OCI-LY7 (cell line): ENCODE results near the gene SELENOI. TPM values are rescaled to one million over a fixed set of nuclear protein-coding genes. Genes with fewer than 3 reads are reported as not detected.
"Not testable (repeated sequence)": the region's sequence is repeated elsewhere in the genome, so short reads cannot be mapped to it uniquely, and the experiment has no call there.

ENCODE experiments used
- BruUV-seq: library from RNA; stranded (reverse); fragments of 400-500 nt; replicated peaks from 2 replicates; lab custom pipeline; 2021; lab: Mats Ljungman, UMichigan
- CTCF ChIA-PET: fragments of 300-600 bp; sonication (Branson Sonifier 250); formaldehyde crosslinking; loops from one replicate; lab custom pipeline; 2022; ENCODE audit warnings: antibody characterized with exemption; ENCODE audit not compliant: unreplicated experiment; lab: Charles Lee
- POLR2A ChIA-PET: fragments of 300-600 bp; sonication (Branson Sonifier 250); formaldehyde crosslinking; loops from one replicate; lab custom pipeline; 2022; ENCODE audit warnings: antibody characterized with exemption; lab: Charles Lee
- DNase-seq: peaks from one replicate; pipeline ENCODE4 v3.0.0-alpha.2; 2015; ENCODE audit warnings: low spot score
- H2AFZ ChIP-seq: fragments of 200-600 bp; sonication (generic), shearing (Covaris generic); 2 replicates; pipeline ENCODE4 v1.6.1; 2014; ENCODE audit warnings: mild to moderate bottlenecking, antibody characterized with exemption, low read length, moderate library complexity
- H3K27ac ChIP-seq: fragments of 200-600 bp; sonication (generic); 2 replicates; pipeline ENCODE4 v1.5.1; 2014; ENCODE audit warnings: mixed run types, low read depth, mild to moderate bottlenecking, moderate library complexity, low read length, inconsistent platforms; ENCODE audit not compliant: poor library complexity, severe bottlenecking
- H3K36me3 ChIP-seq: fragments of 200-600 bp; sonication (generic); 2 replicates; pipeline ENCODE4 v1.6.1; 2014; ENCODE audit warnings: mild to moderate bottlenecking, antibody characterized with exemption, low read length, moderate library complexity, mixed read lengths; ENCODE audit not compliant: insufficient read depth
- H3K4me1 ChIP-seq: fragments of 200-600 bp; sonication (generic); 2 replicates; pipeline ENCODE4 v1.5.1; 2014; ENCODE audit warnings: mild to moderate bottlenecking, low read length; ENCODE audit not compliant: insufficient read depth, poor library complexity, severe bottlenecking
- H3K4me2 ChIP-seq: fragments of 200-600 bp; sonication (generic); 2 replicates; pipeline ENCODE4 v1.6.1; 2014; ENCODE audit warnings: mild to moderate bottlenecking, low read length
- H3K4me3 ChIP-seq: fragments of 200-600 bp; sonication (generic); 2 replicates; pipeline ENCODE4 v1.5.1; 2014; ENCODE audit warnings: mild to moderate bottlenecking, low read depth, low read length; ENCODE audit not compliant: poor library complexity, severe bottlenecking
- H3K79me2 ChIP-seq: fragments of 200-600 bp; sonication (generic); 2 replicates; pipeline ENCODE4 v1.6.1; 2016; ENCODE audit warnings: low read depth, mild to moderate bottlenecking, low read length, moderate library complexity, mixed read lengths; ENCODE audit not compliant: insufficient read depth
- H3K9me2 ChIP-seq: fragments of 200-600 bp; sonication (generic); 2 replicates; pipeline ENCODE4 v1.6.1; 2016; ENCODE audit warnings: mild to moderate bottlenecking, low read length, mixed read lengths; ENCODE audit not compliant: insufficient read depth
- H3K9me3 ChIP-seq: fragments of 200-600 bp; sonication (generic); 2 replicates; pipeline ENCODE4 v1.6.1; 2014; ENCODE audit warnings: mild to moderate bottlenecking, mixed run types, low read length, mixed read lengths
- H4K20me1 ChIP-seq: fragments of 200-600 bp; sonication (generic); 2 replicates; pipeline ENCODE4 v1.6.1; 2014; ENCODE audit warnings: mild to moderate bottlenecking, antibody characterized with exemption, low read length, moderate library complexity, mixed read lengths; ENCODE audit not compliant: insufficient read depth
- CTCF ChIP-seq: fragments of 200-600 bp; sonication (generic); conservative IDR thresholded peaks from 2 replicates; pipeline ENCODE4 v1.5.1; 2014; ENCODE audit warnings: mild to moderate bottlenecking, antibody characterized with exemption, low read length, moderate library complexity, mixed read lengths
- EZH2phosphoT487 ChIP-seq: fragments of 200-600 bp; sonication (generic); IDR thresholded peaks from 2 replicates; pipeline ENCODE4 v1.6.1; 2018; ENCODE audit warnings: low read depth, borderline replicate concordance, mild to moderate bottlenecking, mixed run types, antibody characterized with exemption, low read length, moderate library complexity, mixed read lengths
- intact Hi-C: fragments of 100-400 bp; cut with micrococcal nuclease; formaldehyde crosslinking; loops from one replicate; pipeline ENCODE4 v1.10.0; 2022; ENCODE audit not compliant: unreplicated experiment
- total RNA-seq, 2 experiments: library from RNA; depleted of rRNA in 1 of 2; stranded (reverse); fragments of >200 nt in 1 of 2; shearing (Covaris generic) in 1 of 2; gene quantifications; 2 replicates each; pipeline ENCODE4 v1.2.3, GENCODE V29; 2014 to 2022

Gene SELENOI
- total RNA-seq, 2 experiments from 2014 or later, result 29.0 to 53.1 TPM

GRCh38 chr2:26364669-26365068, 18.7 kb downstream of the SELENOI start:
- no peaks in the 10 kb centered on the region for H3K4me1 ChIP-seq
- H3K27ac ChIP-seq, result no peak overlapping the region
- no peak for DNase-seq
- H3K4me2 ChIP-seq, result no peak overlapping the region
- ChIA-PET POLR2A (no interaction called here), CTCF (no interaction called here)
- peaks cover 58% of the 10 kb centered on the region; the same call in 1 of the 2 replicates for H3K79me2 ChIP-seq
- no peak overlapping the region for H3K4me3 ChIP-seq
- peaks cover 9% of the 10 kb centered on the region for H4K20me1 ChIP-seq
- BruUV-seq, result no TSS peak
- H3K9me3 ChIP-seq, result no peaks in the 10 kb centered on the region; the same call in 1 of the 2 replicates
- intact Hi-C loops, result no loop called here
- peaks cover 68% of the 10 kb centered on the region for H3K36me3 ChIP-seq
- TF ChIP-seq CTCF (no peak), EZH2phosphoT487 (no peak)
- no peak overlapping the region for H2AFZ ChIP-seq
- no peaks in the 10 kb centered on the region for H3K9me2 ChIP-seq

- Histone ChIP-seq H3K9me3 (no peaks in the 10 kb centered on the region; the same call in 1 of the 2 replicates), H3K4me2 (no peak overlapping the region), H4K20me1 (no peaks in the 10 kb centered on the region; the same call in 1 of the 2 replicates), H3K4me1 (no peaks in the 10 kb centered on the region), H2AFZ (no peak overlapping the region), H3K9me2 (no peaks in the 10 kb centered on the region), H3K4me3 (no peak overlapping the region), H3K79me2 (peaks cover 35% of the 10 kb centered on the region; the same call in 1 of the 2 replicates), H3K36me3 (peaks cover 64% of the 10 kb centered on the region), H3K27ac (no peak overlapping the region)
- intact Hi-C loops, result no loop called here
- no peak for DNase-seq
- no TSS peak for BruUV-seq
- POLR2A ChIA-PET, result interaction anchor here (0.6 to 1.5 kb wide), 4 partner anchors 10 to 166 kb away, joined by 3 to 4 read pairs (median 4); partner anchors contain the start of gene SELENOI
- CTCF ChIA-PET, result no interaction called here
- no peak for TF ChIP-seq EZH2phosphoT487
Measured at GRCh38 chr2:26366957-26367356, 21.0 kb downstream of the SELENOI start.

- BruUV-seq, intact Hi-C loops: not testable (repeated sequence)
- peaks cover 79% of the 10 kb centered on the region for H3K36me3 ChIP-seq
Measured at GRCh38 chr2:26369664-26370063, 23.7 kb downstream of the SELENOI start.

GRCh38 chr2:26370909-26371308, 25.0 kb downstream of the SELENOI start:
- DNase-seq, intact Hi-C loops: not testable (repeated sequence)
- peaks cover 79% of the 10 kb centered on the region for H3K36me3 ChIP-seq

More at GRCh38 chr2:26369664-26370063, 23.7 kb downstream of the SELENOI start:
- CTCF ChIA-PET, H3K4me1 ChIP-seq, H2AFZ ChIP-seq, H4K20me1 ChIP-seq, POLR2A ChIA-PET, H3K4me3 ChIP-seq, H3K27ac ChIP-seq, H3K4me2 ChIP-seq, H3K9me3 ChIP-seq, H3K9me2 ChIP-seq, DNase-seq: not testable (repeated sequence)
- peaks cover 11% of the 10 kb centered on the region; the same call in 1 of the 2 replicates for H3K79me2 ChIP-seq

More at GRCh38 chr2:26370909-26371308, 25.0 kb downstream of the SELENOI start:
- H3K9me3 ChIP-seq, H3K27ac ChIP-seq, CTCF ChIA-PET, H4K20me1 ChIP-seq, H3K4me3 ChIP-seq, H3K9me2 ChIP-seq, BruUV-seq, H3K79me2 ChIP-seq, H2AFZ ChIP-seq, H3K4me2 ChIP-seq, POLR2A ChIA-PET, H3K4me1 ChIP-seq: not testable (repeated sequence)
